GM12878 (cell line): ENCODE data around the gene RSPRY1. TPM values are rescaled to one million over a fixed set of nuclear protein-coding genes. Genes with fewer than 3 reads are reported as not detected.
"Not testable (repeated sequence)": the region's sequence is repeated elsewhere in the genome, so short reads cannot be mapped to it uniquely, and the experiment has no call there.

Source experiments
- ATAC-seq: fragments of 200-7000 bp; cut with Tn5 transposase; 3 replicates; pipeline ENCODE4 v1.9.1; 2020; ENCODE audit warnings: mild to moderate bottlenecking, moderate library complexity
- BruUV-seq: library from RNA; stranded (reverse); fragments of 400-500 nt; replicated peaks from 2 replicates; lab custom pipeline; 2021; lab: Mats Ljungman, UMichigan
- CTCF ChIA-PET: fragments of 300-600 bp; sonication (Branson Sonifier 250); formaldehyde crosslinking; extraction: SDS; loops from one replicate; lab custom pipeline; 2021; ENCODE audit warnings: inconsistent platforms; lab: Yijun Ruan, JAX
- POLR2A ChIA-PET: fragments of 350-600 bp; formaldehyde crosslinking; extraction: SDS; loops from one replicate; lab custom pipeline; 2021; ENCODE audit warnings: inconsistent platforms; lab: Charles Lee
- RAD21 ChIA-PET: fragments of 300-600 bp; sonication (Branson Sonifier 250); formaldehyde crosslinking; loops from one replicate; lab custom pipeline; 2023; ENCODE audit warnings: antibody characterized with exemption; ENCODE audit not compliant: unreplicated experiment; lab: Charles Lee
- SMC1A ChIA-PET: fragments of 300-600 bp; sonication (Branson Sonifier 250); formaldehyde crosslinking; loops from one replicate; lab custom pipeline; 2023; ENCODE audit not compliant: unreplicated experiment, uncharacterized antibody; lab: Charles Lee
- DNase-seq: peaks from one replicate; pipeline ENCODE4 v3.0.0-alpha.2; 2011; ENCODE audit warnings: low read depth, low spot score
- FAIRE-seq: peaks from 3 replicates; lab custom pipeline; 2011; peaks lifted over from hg19 to GRCh38; lab: Jason Lieb, UNC
- H2AFZ ChIP-seq: 2 replicates; pipeline ENCODE4 v1.6.0; 2011; ENCODE audit warnings: low read depth, low read length, control low read depth; ENCODE audit not compliant: control insufficient read depth
- H3K27ac ChIP-seq: 2 replicates; pipeline ENCODE4 v1.5.1; 2011; ENCODE audit warnings: control low read depth; ENCODE audit not compliant: control insufficient read depth, insufficient read depth
- H3K27me3 ChIP-seq, 2 experiments: replicated peaks in 1 of 2; 2 replicates each; pipeline versions ENCODE4 v1.6.0 to v1.6.1; 2011; ENCODE audit warnings: low read length in 1 of 2; ENCODE audit not compliant: control insufficient read depth in 2 of 2, insufficient read depth in 2 of 2
- H3K36me3 ChIP-seq, 2 experiments: 2 replicates each; pipeline ENCODE4 v1.5.1; 2011; ENCODE audit warnings: low read length in 1 of 2; ENCODE audit not compliant: control insufficient read depth in 2 of 2, insufficient read depth in 2 of 2
- H3K4me1 ChIP-seq: 2 replicates; pipeline ENCODE4 v1.6.1; 2011; ENCODE audit warnings: mild to moderate bottlenecking, low read length, moderate library complexity, mixed read lengths; ENCODE audit not compliant: control insufficient read depth, insufficient read depth
- H3K4me2 ChIP-seq: 2 replicates; pipeline ENCODE4 v1.6.0; 2011; ENCODE audit warnings: control low read depth; ENCODE audit not compliant: control insufficient read depth, insufficient read depth
- H3K4me3 ChIP-seq: fragments of 200-600 bp; sonication (generic); 2 replicates; pipeline ENCODE4 v1.5.1; 2016
- H3K79me2 ChIP-seq: 2 replicates; pipeline ENCODE4 v1.6.0; 2011; ENCODE audit warnings: low read length; ENCODE audit not compliant: control insufficient read depth, insufficient read depth
- H3K9ac ChIP-seq: 2 replicates; pipeline ENCODE4 v1.8.0; 2011; ENCODE audit warnings: low read length, control low read depth, mixed read lengths; ENCODE audit not compliant: control insufficient read depth, insufficient read depth
- H3K9me3 ChIP-seq: replicated peaks from 3 replicates; pipeline ENCODE4 v1.5.1; 2011; ENCODE audit warnings: mild to moderate bottlenecking, low read length; ENCODE audit not compliant: control insufficient read depth, insufficient read depth
- H4K20me1 ChIP-seq: 2 replicates; pipeline ENCODE4 v1.6.0; 2011; ENCODE audit not compliant: control insufficient read depth, insufficient read depth
- CUX1 ChIP-seq: IDR thresholded peaks from 2 replicates; pipeline ENCODE4 v1.6.1; 2012; ENCODE audit warnings: improper control_type of control experiment, low read depth, low read length; ENCODE audit not compliant: insufficient replicate concordance
- RUNX3 ChIP-seq: IDR thresholded peaks from 2 replicates; pipeline ENCODE4 v1.6.1; 2012; ENCODE audit warnings: low read length, inconsistent platforms
- WGBS: methylation state at CpG from one replicate; pipeline ENCODE4 v1.1.6; 2016; ENCODE audit warnings: low lambda C conversion rate; ENCODE audit not compliant: insufficient replicate concordance, insufficient coverage; ENCODE audit errors: missing lambda C conversion rate; 5-methylcytosine and 5-hydroxymethylcytosine counted together
- in situ Hi-C: fragments of 300-500 bp; cut with MboI; formaldehyde crosslinking; loops from 9 replicates; pipeline ENCODE4 v1.14.3; 2018; ENCODE audit warnings: mixed read lengths
- intact Hi-C: fragments of 100-400 bp; cut with micrococcal nuclease; formaldehyde crosslinking; loops from one replicate; pipeline ENCODE4 v1.14.2; 2022; ENCODE audit not compliant: unreplicated experiment
- polyA plus RNA-seq, 11 experiments: library from polyadenylated mRNA; depleted of rRNA in 4 of 11; unstranded in 6 of 11; stranded (reverse) in 5 of 11; fragments of >200 nt; fragmentation: Nextera tagmentation in 4 of 11; fragmentation: Illumina TruSeq in 1 of 11; extraction: Ambion mirVana in 4 of 11; extraction: Trizol in 1 of 11; gene quantifications; 1 replicate in 1 of 11; 2 replicates in 10 of 11; pipeline versions ENCODE4 v1.2.1 to v1.2.3, GENCODE V29; 2011 to 2016; ENCODE audit warnings: inconsistent platforms in 2 of 11, missing spikeins in 2 of 11, low read depth in 1 of 11
- total RNA-seq, 4 experiments: library from RNA; depleted of rRNA in 3 of 4; stranded (reverse); fragments of >200 nt in 3 of 4; fragmentation: Illumina TruSeq in 1 of 4; extraction: Trizol in 1 of 4; gene quantifications; 2 replicates each; pipeline versions ENCODE4 v1.2.1 to v1.2.3, GENCODE V29; 2013 to 2021

Gene RSPRY1
- total and polyA plus RNA-seq, 10 of the 15 experiments (the other 5 are each of a cell fraction or from before 2014, with no cell fraction given): 18.5 to 57.0 (median 41.2) TPM

- Histone ChIP-seq H3K9ac (no peak overlapping the region), H3K79me2 (no peaks in the 10 kb centered on the region), H3K9me3 (no peaks in the 10 kb centered on the region), H2AFZ (no peak overlapping the region), H3K27me3 (no peaks in the 10 kb centered on the region), H3K4me2 (no peak overlapping the region), H4K20me1 (no peaks in the 10 kb centered on the region), H3K4me1 (no peaks in the 10 kb centered on the region), H3K27ac (no peak overlapping the region), H3K36me3 (no peaks in the 10 kb centered on the region), H3K4me3 (no peak overlapping the region)
- FAIRE-seq (no peak), DNase-seq (no peak), ATAC-seq (peak; percentile 29)
- intact Hi-C loops: no loop called here
- SMC1A ChIA-PET: interaction anchor here (0.9 kb wide), 1 partner anchor 10 kb away, joined by 3 read pairs; no protein-coding TSS in a partner anchor
- POLR2A ChIA-PET: interaction anchor here (0.6 to 1.3 kb wide), 4 partner anchors 20 to 204 kb away, joined by 3 to 10 read pairs (median 4); no protein-coding TSS in a partner anchor
- 4% methylated on average over 6 of the region's 6 CpGs for WGBS
- in situ Hi-C loops: no loop called here
- RAD21 ChIA-PET: interaction anchor here (0.6 to 0.7 kb wide), 2 partner anchors 33 to 81 kb away, joined by 3 to 4 read pairs; no protein-coding TSS in a partner anchor
- CTCF ChIA-PET: interaction anchor here (0.6 kb wide), 1 partner anchor 1523 kb away, joined by 3 read pairs; no protein-coding TSS in a partner anchor
- BruUV-seq: no TSS peak
- TF ChIP-seq CUX1 (no peak), RUNX3 (peak; percentile 21; the same call in 1 of the 2 replicates)
These were observed 80.6 kb downstream of the RSPRY1 start for GRCh38 chr16:57266531-57267260.

- H3K9ac ChIP-seq, H3K4me2 ChIP-seq, FAIRE-seq, CTCF ChIA-PET, DNase-seq, H3K79me2 ChIP-seq, BruUV-seq, SMC1A ChIA-PET, in situ Hi-C loops, H3K9me3 ChIP-seq, H3K36me3 ChIP-seq, H4K20me1 ChIP-seq, H3K4me1 ChIP-seq, H3K4me3 ChIP-seq, H3K27me3 ChIP-seq, H2AFZ ChIP-seq, intact Hi-C loops, H3K27ac ChIP-seq, ATAC-seq: not testable (repeated sequence)
- ChIA-PET POLR2A (interaction anchor here (1.3 kb wide), 1 partner anchor 21 kb away, joined by 5 read pairs; no protein-coding TSS in a partner anchor), RAD21 (interaction anchor here (0.6 kb wide), 1 partner anchor 32 kb away, joined by 4 read pairs; no protein-coding TSS in a partner anchor)
- WGBS: 3% methylated on average over 2 of the region's 2 CpGs
These were observed 81.2 kb downstream of the RSPRY1 start for GRCh38 chr16:57267343-57267742.
